Brain microvascular endothelial cell (primary cell): ENCODE measurements around the gene DGAT2.

Source experiments
- DNase-seq: peaks from one replicate; pipeline ENCODE4 v3.0.0-alpha.2; 2020
- H3K27ac ChIP-seq: fragments of 250-450 bp; sonication (Bioruptor Pico); 2 replicates; pipeline ENCODE4 v1.5.1; 2020; ENCODE audit warnings: mild to moderate bottlenecking, moderate library complexity
- H3K27me3 ChIP-seq: fragments of 250-450 bp; sonication (Bioruptor Pico); replicated peaks from 2 replicates; pipeline ENCODE4 v1.5.1; 2020; ENCODE audit warnings: mild to moderate bottlenecking
- H3K36me3 ChIP-seq: fragments of 250-450 bp; sonication (Bioruptor Pico); replicated peaks from 2 replicates; pipeline ENCODE4 v1.5.1; 2020; ENCODE audit warnings: mild to moderate bottlenecking
- H3K4me3 ChIP-seq: 2 replicates; pipeline ENCODE4 v1.5.1; 2011; ENCODE audit warnings: low read depth, mild to moderate bottlenecking, control low read depth, low read length, moderate library complexity
- CTCF ChIP-seq: IDR thresholded peaks from 2 replicates; pipeline ENCODE4 v1.5.1; 2011; ENCODE audit warnings: low read depth, mild to moderate bottlenecking, moderate library complexity, low read length, control low read depth, inconsistent platforms; ENCODE audit errors: missing control alignments
- in situ Hi-C: cut with HindIII; loops from 2 replicates; pipeline ENCODE4 v1.10.0; 2017; ENCODE audit warnings: low sequenced_read_pairs, low pct_ligation_motif_present

The DGAT2 gene

GRCh38 chr11:75823415-75823814 is 54.8 kb downstream of the DGAT2 start:
- TF ChIP-seq CTCF: no peak
- in situ Hi-C loops: no loop called here
- H3K4me3 ChIP-seq: no peak overlapping the region
- no peaks in the 10 kb centered on the region for H3K27me3 ChIP-seq
- H3K36me3 ChIP-seq: peaks cover 2% of the 10 kb centered on the region
- no peak for DNase-seq
- no peak overlapping the region for H3K27ac ChIP-seq

DNA sequence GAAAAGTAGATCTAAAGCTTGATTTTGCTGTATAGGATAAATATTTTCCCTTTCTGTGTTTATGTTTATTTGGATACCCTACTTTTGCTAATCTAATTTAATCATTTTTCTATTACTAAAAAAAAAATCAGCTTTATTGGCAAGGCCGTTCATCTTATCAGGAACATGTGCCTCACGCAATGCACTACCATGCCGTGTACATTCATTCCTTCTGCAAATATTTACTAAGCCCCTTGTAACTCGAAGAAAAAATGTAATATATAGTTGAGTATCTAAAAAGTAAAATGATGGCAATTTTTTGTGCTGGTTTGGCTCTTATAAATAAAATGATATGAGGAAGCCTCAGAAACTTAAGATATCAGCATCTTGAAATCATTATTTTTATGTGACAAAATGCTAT is 55.4 kb downstream of the DGAT2 start:
- TF ChIP-seq CTCF: no peak
- H3K4me3 ChIP-seq: no peak overlapping the region
- in situ Hi-C loops: no loop called here
- peaks cover 2% of the 10 kb centered on the region for H3K36me3 ChIP-seq
- no peaks in the 10 kb centered on the region for H3K27me3 ChIP-seq
- no peak overlapping the region for H3K27ac ChIP-seq
- no peak for DNase-seq

- in situ Hi-C loops: no loop called here
- DNase-seq: no peak
- H3K36me3 ChIP-seq: peaks cover 2% of the 10 kb centered on the region
- H3K4me3 ChIP-seq: no peak overlapping the region
- H3K27ac ChIP-seq: peak overlapping the region; percentile 17
- no peak for TF ChIP-seq CTCF
- H3K27me3 ChIP-seq: no peaks in the 10 kb centered on the region
Observed at GRCh38 chr11:75826461-75827230, 58.1 kb downstream of the DGAT2 start.

DNA sequence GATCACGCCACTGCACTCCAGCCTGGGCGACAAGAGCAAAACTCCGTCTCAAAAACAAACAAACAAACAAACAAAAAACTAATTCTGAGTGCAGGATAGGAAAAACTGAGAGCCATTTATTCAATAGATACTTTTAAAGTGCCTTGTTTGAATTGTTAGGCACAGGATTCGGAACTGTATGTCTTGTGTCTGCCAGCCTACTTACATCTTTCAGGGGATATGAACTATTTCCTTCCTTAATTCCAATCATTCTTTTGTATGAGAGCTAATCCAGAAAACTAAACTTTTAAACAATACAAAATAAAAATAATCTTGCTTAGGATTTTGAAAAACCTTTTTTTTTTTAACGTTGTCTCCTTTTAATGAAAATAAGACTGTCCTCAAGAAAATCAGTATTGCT is 59.0 kb downstream of the DGAT2 start:
- in situ Hi-C loops: no loop called here
- Histone ChIP-seq H3K4me3 (no peak overlapping the region), H3K27ac (no peak overlapping the region), H3K36me3 (no peaks in the 10 kb centered on the region), H3K27me3 (no peaks in the 10 kb centered on the region)
- DNase-seq: no peak
- no peak for TF ChIP-seq CTCF

- no peak for TF ChIP-seq CTCF
- no peaks in the 10 kb centered on the region for H3K27me3 ChIP-seq
- no peak overlapping the region for H3K27ac ChIP-seq
- no peak overlapping the region for H3K4me3 ChIP-seq
- DNase-seq: no peak
- no peaks in the 10 kb centered on the region for H3K36me3 ChIP-seq
- in situ Hi-C loops: no loop called here
Observed at GRCh38 chr11:75831915-75832502, 63.4 kb downstream of the DGAT2 start.
